ENCODE results near the gene VSTM2L.

DNA sequence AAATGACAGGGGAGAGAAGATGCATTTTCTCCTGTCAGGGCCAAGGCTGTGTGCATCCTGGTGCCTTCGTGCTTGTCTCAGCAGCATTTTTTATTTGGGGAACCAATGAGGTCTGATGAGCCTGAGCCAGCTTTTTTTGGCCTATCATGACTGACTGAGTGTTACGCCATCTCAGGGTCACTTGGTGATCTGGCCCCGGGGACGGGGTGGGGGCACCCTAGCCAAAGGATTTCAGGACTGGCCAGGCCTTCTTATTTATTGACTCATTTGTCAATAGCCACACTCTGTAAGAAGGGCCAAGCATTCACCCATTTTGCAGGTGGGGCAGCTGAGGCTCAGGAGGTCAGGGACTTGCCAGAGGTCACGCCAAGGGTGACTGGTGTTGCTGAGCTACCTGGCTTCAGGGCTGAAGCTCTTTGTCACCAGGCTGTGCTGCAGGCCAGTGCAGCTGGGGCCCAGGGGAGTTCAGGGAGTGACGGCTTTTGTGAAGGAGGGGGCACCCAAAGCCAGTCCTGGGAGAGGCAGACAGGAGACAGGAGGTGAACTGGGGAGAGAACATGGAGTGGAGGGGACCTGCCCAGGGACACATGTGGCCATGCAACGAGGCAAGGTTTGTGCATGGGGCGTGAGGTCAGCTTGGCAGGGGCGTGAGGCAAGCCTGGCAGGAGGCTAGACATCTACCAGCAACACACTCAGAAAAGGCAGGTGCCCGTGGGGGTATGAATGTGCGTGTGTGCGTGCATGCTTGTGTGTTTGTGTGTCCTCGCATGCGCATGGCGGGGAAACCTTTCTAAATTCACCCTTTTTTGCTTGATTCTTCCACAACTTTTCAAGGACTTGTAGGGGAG is 31.1 kb downstream of the VSTM2L start:
- TF ChIP-seq ZZZ3 (CRISPR knock-in tag; IDR thresholded peaks at IDR 0.05; ENCODE audit: borderline replicate concordance) (no peak), SP1 (IDR thresholded peaks at IDR 0.05) (no peak), SP1 (CRISPR knock-in tag; IDR thresholded peaks at IDR 0.05) (no peak), HCFC1 (IDR thresholded peaks at IDR 0.05; ENCODE audit: low read depth, low read length) (no peak), ZNF367 (CRISPR knock-in tag; IDR thresholded peaks at IDR 0.05; ENCODE audit: borderline replicate concordance) (no peak), CBFB (CRISPR knock-in tag; IDR thresholded peaks at IDR 0.05) (no peak), HOXD1 (CRISPR knock-in tag; IDR thresholded peaks at IDR 0.05) (no peak), HOMEZ (CRISPR knock-in tag; IDR thresholded peaks at IDR 0.05; ENCODE audit: low read depth) (no peak)

All from HepG2 (cell line).